IPS DF 4.7 (cell line): ENCODE data around the gene ANKRD60.

Experiments
- DNase-seq: peaks from one replicate; pipeline ENCODE4 v3.0.0-alpha.2; 2013; ENCODE audit warnings: low spot score; ENCODE audit errors: extremely low read depth

Gene ANKRD60, protein sequence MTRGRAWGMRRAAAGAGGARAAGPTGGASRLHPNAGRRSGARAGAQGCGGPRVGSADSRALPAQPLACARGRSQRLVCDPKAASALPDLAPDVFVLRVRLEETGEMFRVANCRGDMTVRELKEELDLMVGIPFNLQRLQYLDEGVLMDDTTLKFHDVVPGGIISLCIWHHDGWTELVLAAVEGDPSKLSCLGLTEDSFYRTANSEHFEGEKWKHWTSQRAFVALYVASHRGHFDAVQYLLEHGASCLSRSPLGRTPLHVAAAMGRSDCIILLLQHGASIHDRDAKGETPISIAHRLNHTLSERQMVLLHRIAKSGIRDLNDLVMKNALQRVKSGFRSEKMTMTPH

GRCh38 chr20:58228484-58229197 lies at the start of gene ANKRD60:
ANKRD60 (minus strand) TSS chr20:58228653; CDS start chr20:58228653, 0 bp downstream.
- no peak for DNase-seq

DNA sequence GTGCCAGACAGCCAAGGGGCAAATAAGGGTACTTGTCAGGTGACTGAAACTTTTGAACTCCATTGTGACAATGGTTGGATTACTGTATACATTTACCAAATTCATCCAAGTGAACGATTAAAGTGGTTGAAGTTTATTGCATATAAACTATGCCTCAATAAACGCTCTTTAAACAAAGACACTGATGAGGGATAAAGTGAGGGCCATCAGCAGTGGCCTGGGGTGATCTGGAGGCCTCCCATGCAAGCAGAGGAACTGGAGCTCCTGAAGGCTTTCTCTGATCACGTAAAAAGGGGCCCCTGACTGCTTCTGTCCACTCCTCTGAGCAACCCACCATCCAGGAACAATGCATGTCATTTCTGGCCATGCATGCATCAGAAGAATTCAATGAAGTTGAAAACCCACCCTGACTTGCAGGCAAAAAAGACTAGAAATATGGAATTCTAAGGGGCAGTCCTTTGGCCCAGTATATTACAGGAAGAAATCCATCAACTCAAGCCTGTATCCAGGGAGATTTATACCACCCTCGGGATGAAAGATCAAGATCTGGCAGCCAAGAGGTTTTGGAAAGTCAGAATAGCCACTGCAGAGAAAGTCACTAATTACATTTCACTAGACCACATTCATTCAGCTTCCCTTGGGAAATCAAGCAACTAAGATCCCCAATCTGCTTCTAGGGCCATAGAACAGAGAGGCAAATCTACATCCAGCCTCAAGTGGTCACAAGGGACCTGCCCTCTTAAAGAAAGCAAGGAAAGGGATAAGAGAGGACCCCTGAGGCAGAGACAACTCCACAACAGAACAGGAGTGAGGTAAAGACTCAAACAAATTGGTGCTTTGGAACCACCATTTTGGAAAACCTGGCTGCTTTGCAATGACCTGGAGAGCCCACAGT lies 49.4 kb upstream of the ANKRD60 start:
- no peak for DNase-seq

GRCh38 chr20:58277107-58277506 lies 48.7 kb upstream of the ANKRD60 start:
- no peak for DNase-seq

DNA sequence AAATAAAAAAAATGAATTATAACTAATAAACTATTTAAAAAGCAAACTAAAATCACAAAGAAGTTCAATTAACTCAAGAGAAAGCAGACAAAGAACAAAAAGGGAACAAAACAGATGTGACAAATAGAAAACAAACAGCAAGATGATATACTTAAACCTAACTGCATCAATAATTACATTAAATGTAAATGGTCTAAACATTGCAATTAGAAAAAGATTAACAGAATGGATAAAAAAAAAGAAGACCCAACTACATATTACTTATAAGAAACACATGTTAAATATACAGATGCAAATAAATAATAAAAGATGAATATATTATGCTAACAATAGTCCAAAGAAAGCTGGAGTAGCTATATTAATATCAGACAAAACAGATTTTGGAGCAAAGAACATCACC lies 45.9 kb upstream of the ANKRD60 start:
- DNase-seq, result no peak

GRCh38 chr20:58271606-58272351 lies 43.3 kb upstream of the ANKRD60 start:
- no peak for DNase-seq

DNA sequence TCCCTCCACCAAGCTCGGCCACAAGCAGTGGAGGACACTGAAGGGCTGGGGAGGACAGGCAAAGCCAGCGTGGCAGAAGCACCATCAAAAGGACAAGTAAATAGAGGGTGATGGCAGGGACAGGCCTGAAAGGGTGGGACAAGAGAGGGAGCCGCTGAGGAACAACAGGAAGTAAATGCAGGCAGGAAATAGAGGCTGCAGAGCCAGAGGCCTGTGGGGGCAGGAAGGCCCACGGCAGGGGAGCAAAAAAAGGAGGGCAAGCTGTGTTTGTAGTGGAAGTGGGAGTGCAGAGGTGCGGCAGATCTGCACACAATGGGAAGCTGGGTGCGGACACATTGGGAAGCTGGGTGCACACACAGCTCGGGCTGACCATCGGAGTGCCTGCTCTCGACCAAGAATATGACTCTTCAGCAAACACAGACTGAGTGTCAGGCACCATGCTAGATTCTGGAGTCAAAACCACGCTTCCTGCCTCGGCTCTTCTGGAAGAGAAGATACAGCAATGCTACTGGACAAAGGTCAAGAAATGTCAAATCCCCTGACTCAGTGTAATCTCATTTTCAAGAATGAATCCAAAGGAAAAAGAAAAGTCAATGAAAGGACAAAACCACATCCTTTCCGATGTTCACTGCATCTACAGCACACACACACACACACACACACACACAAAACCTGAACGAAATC lies 40.6 kb upstream of the ANKRD60 start:
- no peak for DNase-seq

DNA sequence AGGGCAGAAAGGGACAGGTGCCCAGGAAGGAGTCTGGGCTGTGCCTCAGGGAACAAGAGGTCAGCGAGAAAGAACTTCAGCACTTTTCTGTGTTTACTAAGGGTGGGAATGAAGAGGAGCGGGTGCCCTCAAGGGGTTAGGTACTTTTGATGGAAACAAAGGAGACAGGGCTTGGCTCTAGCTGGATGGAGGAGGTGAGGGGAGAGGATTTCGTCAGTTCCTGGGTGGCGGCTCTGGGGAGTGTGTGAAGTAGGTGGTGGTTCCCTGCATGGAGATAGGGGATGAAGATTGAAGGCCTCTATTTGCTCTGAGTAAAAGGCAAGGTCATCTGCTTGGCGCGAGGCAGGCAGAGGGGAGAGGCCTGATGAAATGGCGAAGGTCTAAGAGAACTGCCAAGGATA lies 40.0 kb upstream of the ANKRD60 start:
- DNase-seq, result no peak

DNA sequence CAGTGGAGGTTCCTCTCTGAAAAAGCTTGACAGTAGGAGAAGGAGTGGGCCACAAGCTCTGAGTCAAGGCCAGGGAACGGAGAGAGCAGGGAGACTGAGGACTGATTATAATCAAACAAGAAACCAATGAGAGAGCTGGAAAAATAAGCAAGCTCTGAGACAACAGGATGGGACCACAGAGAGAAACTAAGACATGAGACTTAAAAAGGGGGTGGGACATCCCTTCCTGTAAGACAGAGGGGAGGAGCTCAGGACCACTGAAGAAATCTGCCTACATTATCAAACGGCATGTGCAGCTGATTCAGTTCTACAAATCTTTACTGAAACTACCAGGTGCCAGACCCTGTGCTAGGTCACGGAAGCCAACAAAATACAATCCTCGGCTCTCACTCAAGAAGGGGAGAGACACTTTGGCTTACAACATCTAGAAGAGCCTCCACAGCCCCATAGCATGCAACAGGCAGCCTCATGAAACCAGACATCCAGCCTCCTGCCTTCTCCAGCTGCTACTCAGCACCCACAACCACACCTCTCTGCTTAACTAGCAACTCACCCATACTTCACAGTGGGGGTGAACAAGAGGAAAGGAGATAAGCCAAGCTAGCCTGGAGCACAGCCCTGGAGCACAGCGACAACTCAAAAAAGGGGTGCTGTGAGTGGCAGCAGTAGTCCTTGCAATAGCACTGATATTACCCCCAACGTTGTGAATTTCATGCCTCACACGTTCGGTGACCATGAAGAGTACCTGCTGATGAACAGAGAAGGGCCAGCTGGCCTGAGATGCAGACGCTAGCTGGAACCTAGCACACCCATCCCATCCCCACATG lies 39.1 kb upstream of the ANKRD60 start:
- DNase-seq, result no peak

- no peak for DNase-seq
Measured at GRCh38 chr20:58264271-58264670, 35.8 kb upstream of the ANKRD60 start.

- no peak for DNase-seq
Measured at GRCh38 chr20:58261660-58262059, 33.2 kb upstream of the ANKRD60 start.

- DNase-seq, result no peak
Measured at GRCh38 chr20:58260006-58260405, 31.6 kb upstream of the ANKRD60 start.

DNA sequence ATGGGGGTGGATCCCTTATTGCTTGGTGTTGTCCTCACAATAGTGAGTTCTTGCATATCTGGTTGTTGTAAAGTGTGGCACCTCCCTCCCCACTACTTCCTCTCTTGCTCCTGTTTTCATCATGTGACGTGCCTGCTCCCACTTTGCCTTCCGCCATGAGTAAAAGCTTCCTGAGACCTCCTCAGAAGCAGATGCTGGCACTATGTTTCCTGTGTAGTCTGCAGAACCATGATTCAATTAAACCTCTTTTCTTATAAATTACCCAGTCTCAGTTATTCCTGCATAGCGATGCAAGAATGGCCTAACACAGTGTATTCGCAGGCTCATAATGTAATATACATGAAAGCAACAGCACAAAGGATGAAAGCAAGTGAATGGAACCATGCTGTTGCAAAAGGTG lies 28.4 kb upstream of the ANKRD60 start:
- DNase-seq, result no peak

- DNase-seq, result no peak
Measured at GRCh38 chr20:58256307-58256706, 27.9 kb upstream of the ANKRD60 start.

DNA sequence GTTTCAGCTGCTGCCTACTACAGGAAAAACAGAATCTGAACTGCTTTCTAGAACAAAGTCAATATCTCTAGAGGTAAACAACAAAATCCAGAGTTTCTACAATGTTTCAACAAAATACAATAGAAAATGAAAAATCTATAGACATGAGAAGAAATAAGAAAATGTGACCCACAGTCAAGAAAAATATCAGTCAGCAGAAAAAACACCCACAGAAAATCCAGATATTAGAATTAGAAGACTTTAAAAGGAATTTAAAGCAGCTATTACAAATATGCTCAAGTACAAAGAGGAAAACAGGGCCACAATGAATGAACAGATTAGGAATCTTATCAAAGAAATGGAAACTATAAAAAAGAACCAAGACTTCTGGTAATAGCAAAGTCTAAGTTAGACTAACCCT lies 26.4 kb upstream of the ANKRD60 start:
- no peak for DNase-seq

DNA sequence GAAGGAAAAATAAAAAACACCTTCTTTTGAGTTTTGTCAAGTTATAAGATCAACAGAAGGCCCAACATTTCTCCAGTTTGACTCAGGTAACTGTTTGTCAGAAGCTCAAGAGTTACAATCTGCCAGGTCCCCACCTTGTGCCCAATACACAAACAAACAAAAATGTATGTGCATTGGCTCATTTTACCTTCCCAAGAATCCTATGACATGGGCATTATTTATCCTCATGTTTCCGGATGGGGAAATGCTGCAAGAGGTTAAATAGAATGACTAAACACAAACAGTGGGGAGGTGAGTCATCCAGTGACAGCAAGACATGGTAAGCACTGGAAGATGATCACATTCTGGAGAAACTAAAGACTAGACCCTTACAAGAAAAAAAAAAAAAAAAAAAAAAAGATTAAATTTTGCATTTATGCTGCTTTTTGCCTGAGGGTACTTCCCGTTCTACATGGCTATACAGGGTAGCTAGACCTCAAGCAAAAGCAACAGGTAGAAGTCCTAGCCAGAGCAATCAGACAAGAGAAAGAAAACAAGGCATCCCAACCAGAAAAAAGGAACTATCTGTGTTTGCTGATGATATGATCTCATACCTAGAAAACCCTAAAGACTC lies 23.6 kb upstream of the ANKRD60 start:
- no peak for DNase-seq

DNA sequence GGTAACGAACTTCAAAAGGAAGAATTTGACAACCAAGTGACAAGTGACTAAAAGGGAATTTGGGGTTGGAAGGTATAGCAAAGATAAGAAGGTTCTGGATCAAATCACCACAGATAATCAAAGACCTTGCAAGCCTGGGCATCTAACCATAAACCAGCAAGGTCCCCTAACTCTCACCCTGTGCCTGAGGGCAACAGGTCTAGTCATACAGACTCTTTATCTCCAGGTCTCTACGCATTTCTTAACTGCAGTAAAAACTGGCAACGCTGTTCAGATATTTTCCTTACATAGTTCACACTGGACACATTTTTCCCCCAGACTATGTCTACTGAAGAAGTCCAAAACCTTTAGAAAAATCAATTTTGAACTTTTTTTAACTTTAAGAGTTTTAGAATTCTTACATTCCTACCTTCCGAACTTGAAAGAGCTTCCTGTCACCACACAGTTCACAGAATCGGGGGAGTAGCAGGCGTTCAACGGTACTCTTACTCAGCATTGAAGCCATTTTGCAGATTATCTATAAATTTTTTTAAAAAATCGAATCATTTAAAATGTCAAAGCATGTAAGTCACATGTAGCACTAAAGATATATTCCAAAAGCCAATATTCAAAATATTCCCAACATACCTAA lies 23.0 kb upstream of the ANKRD60 start:
- DNase-seq, result no peak

- DNase-seq, result no peak
Measured at GRCh38 chr20:58246346-58246745, 17.9 kb upstream of the ANKRD60 start.

GRCh38 chr20:58245931-58246330 lies 17.5 kb upstream of the ANKRD60 start:
- no peak for DNase-seq
